A549 (cell line): Measurements from ENCODE around the gene DNM3.

Experiments
- CBX2 ChIP-seq: fragments of 200-600 bp; sonication (generic); IDR thresholded peaks from 2 replicates; pipeline ENCODE4 v1.6.1; 2016; ENCODE audit warnings: low read depth, mild to moderate bottlenecking, borderline replicate concordance
- EP300 ChIP-seq, 2 experiments: fragments of >200 bp; sonication (Bioruptor Twin); formaldehyde crosslinking; IDR thresholded peaks; 2 replicates in 1 of 2; 3 replicates in 1 of 2; pipeline ENCODE4 v1.6.1; 2016 to 2017
- KDM5A ChIP-seq: fragments of 200-600 bp; sonication (generic); IDR thresholded peaks from 2 replicates; pipeline ENCODE4 v1.6.1; 2016; ENCODE audit warnings: antibody characterized with exemption, mild to moderate bottlenecking
- POLR2A ChIP-seq: IDR thresholded peaks from 2 replicates; pipeline ENCODE4 v1.6.1; 2012; ENCODE audit warnings: mild to moderate bottlenecking, low read length
- RFX5 ChIP-seq: fragments of 450-650 bp; IDR thresholded peaks from 2 replicates; pipeline ENCODE4 v1.7.1; 2014; ENCODE audit warnings: antibody characterized with exemption, mild to moderate bottlenecking, moderate library complexity
- TF ChIP-seq, protein P1 (sequence below): fragments of >200 bp; sonication (Bioruptor Twin); formaldehyde crosslinking; IDR thresholded peaks from 3 replicates; pipeline ENCODE4 v1.5.1; 2016
- TF ChIP-seq, protein P2 (sequence below): fragments of 200-600 bp; sonication (generic); IDR thresholded peaks from 2 replicates; pipeline ENCODE4 v1.6.1; 2016; ENCODE audit warnings: antibody characterized with exemption, mild to moderate bottlenecking, moderate library complexity

DNA sequence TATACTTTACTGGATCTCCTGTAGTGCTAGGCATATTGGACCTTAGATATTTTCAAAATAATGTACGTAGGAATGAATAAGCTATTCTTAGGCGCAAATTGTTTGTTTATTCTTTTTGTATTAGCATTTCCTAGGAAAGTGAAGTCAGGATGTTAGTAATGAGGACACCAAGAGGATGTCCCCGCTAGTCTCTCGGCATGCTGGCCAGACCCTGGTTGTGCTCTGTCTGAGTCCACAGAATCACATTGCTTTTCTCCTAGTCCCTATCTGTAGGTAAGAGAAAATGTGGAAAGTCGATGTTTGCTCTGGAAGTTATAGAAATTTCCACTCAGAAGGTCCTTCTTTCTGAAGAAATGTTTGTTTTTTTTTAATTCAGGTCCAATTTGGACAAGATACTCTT is 31.1 kb downstream of the DNM3 start:
- TF ChIP-seq, protein P1, sequence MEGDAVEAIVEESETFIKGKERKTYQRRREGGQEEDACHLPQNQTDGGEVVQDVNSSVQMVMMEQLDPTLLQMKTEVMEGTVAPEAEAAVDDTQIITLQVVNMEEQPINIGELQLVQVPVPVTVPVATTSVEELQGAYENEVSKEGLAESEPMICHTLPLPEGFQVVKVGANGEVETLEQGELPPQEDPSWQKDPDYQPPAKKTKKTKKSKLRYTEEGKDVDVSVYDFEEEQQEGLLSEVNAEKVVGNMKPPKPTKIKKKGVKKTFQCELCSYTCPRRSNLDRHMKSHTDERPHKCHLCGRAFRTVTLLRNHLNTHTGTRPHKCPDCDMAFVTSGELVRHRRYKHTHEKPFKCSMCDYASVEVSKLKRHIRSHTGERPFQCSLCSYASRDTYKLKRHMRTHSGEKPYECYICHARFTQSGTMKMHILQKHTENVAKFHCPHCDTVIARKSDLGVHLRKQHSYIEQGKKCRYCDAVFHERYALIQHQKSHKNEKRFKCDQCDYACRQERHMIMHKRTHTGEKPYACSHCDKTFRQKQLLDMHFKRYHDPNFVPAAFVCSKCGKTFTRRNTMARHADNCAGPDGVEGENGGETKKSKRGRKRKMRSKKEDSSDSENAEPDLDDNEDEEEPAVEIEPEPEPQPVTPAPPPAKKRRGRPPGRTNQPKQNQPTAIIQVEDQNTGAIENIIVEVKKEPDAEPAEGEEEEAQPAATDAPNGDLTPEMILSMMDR, result no peak
- no peak for TF ChIP-seq RFX5
- no peak for TF ChIP-seq EP300 (IDR thresholded peaks at IDR 0.05)
- no peak for TF ChIP-seq CBX2
- TF ChIP-seq, protein P2, sequence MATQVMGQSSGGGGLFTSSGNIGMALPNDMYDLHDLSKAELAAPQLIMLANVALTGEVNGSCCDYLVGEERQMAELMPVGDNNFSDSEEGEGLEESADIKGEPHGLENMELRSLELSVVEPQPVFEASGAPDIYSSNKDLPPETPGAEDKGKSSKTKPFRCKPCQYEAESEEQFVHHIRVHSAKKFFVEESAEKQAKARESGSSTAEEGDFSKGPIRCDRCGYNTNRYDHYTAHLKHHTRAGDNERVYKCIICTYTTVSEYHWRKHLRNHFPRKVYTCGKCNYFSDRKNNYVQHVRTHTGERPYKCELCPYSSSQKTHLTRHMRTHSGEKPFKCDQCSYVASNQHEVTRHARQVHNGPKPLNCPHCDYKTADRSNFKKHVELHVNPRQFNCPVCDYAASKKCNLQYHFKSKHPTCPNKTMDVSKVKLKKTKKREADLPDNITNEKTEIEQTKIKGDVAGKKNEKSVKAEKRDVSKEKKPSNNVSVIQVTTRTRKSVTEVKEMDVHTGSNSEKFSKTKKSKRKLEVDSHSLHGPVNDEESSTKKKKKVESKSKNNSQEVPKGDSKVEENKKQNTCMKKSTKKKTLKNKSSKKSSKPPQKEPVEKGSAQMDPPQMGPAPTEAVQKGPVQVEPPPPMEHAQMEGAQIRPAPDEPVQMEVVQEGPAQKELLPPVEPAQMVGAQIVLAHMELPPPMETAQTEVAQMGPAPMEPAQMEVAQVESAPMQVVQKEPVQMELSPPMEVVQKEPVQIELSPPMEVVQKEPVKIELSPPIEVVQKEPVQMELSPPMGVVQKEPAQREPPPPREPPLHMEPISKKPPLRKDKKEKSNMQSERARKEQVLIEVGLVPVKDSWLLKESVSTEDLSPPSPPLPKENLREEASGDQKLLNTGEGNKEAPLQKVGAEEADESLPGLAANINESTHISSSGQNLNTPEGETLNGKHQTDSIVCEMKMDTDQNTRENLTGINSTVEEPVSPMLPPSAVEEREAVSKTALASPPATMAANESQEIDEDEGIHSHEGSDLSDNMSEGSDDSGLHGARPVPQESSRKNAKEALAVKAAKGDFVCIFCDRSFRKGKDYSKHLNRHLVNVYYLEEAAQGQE, result no peak
- no peak for TF ChIP-seq KDM5A
- no peak for TF ChIP-seq POLR2A
